Kidney capillary endothelial cell (primary cell): ENCODE results near the gene ERCC4.
A peak's percentile ranks its signal among the peaks of the same experiment; 100 is the strongest.

ENCODE experiments used
- DNase-seq: peaks from one replicate; pipeline ENCODE4 v3.0.0-alpha.2; 2018; ENCODE audit warnings: low spot score

Gene ERCC4

DNA sequence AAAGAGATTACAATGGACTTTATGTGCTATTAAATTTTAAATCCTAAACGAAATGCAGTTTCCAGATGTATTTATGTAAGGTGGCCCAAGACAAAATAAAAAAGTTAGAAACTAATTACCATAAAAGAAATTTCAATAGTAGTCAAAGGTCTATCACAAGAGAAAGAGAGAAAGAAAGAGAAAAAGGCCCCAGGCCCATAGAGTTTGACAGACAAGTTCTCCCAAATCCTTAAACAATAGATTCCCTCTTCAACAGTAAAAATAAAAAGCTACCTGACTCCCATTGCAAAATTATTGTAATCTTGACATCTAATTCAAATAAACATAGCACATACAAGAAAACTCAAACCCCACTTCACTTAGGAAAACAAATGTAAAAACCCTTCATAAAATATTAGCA, 8.6 kb upstream of the ERCC4 start:
- DNase-seq: no peak

DNA sequence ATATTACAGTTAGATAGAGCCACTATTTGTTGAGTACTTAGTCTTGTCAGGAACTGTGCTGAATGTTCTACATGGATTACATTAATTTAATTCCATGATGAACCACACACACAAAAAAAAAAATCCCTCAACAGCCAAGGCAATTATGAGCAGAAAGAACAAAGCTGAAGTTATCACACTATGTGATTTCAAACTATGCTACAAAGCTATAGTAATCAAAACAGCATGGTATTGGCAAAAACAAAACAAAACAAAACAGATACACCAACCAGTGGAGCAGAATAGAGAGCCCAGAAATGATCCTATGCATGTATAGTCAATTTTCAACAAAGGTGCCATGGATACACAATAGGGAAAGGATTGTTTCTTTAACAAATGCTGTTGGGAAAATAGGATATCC, 8.1 kb upstream of the ERCC4 start:
- no peak for DNase-seq

GRCh38 chr16:13912891-13913290, 7.1 kb upstream of the ERCC4 start:
- DNase-seq: no peak

DNA sequence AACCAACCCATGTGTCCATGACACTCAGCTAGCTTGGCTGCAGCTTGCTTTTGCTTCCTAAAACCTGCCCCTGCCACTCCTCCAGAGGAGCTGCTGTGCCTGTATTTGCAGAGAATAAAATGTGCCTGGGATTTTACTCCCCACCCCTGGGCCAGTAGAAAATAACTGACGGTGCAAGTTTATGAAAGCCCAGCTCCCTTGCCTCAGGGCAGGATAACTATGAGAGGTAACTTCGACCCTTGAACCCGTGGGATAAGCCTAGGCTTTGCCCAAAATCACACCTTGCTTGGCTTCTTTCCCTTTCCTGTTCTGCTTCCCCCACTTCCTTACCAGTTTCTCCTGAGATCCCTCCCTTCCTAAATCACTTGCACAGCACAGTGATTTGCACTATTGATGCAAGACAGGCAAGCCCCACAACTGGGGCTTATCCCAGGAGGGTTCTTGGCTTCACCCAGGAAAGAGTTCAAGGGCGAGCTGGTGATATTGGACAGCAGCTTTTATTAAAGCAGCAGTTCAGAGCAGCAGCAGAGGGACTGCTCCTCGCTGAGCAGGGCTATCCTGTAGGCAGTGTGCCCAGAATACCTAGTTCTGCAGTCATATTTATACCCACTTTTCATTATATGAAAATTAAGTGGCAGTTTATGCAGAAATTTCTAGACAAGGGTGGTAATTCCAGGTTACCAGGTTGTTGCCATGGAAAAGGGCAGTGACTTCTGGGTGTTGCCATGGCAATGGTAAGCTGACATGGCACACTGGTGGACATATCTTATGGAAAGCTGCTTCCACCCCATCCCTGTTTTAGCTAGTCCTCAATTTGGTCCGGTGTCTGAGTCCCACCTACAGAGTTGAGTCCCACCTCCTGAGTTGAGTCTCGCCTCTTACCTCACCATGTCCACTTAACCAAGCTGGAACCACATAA, 6.3 kb upstream of the ERCC4 start:
- no peak for DNase-seq

- DNase-seq: no peak
Measured at GRCh38 chr16:13915033-13915635, 4.8 kb upstream of the ERCC4 start.

- peak; percentile 58 for DNase-seq
Measured at GRCh38 chr16:13919330-13919682, 648 bp upstream of the ERCC4 start.

DNA sequence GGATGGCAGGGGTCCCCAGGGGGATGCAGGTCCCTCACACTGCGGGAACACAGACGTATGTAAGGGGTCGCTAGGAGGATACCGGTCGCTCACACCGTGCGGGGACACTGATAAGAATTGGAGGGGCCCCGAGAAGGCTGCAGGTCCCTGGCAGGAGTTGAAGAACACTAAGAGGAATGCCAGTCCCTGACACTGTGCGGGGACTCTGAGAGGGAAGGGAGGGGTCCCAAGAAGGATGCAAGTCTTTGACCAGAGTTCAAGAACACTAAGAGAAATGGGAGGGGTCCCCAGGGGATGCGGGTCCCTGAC, 510 bp downstream of the ERCC4 start:
- DNase-seq: no peak

DNA sequence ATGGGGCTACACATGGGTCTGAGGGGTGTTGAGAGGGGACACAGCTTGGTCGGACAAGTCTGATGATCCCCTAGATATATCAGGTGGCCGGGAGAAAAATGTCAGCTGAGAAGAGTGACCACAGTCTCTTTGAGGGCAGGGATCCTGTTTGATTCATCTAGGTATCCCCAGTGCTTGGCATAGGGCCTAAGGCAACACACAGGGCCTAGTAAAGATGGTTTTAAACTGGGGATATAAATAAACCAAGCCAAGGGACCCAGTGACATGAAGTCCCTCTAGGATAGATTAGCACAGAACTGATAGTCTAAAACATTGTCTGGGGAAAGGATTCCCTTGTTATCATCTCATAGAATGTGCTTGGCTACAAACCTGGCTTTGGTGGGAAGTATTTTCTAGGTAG, 1.4 kb downstream of the ERCC4 start:
- no peak for DNase-seq

- peak; percentile 60 for DNase-seq
Measured at GRCh38 chr16:13923703-13924298, 3.8 kb downstream of the ERCC4 start.

DNA sequence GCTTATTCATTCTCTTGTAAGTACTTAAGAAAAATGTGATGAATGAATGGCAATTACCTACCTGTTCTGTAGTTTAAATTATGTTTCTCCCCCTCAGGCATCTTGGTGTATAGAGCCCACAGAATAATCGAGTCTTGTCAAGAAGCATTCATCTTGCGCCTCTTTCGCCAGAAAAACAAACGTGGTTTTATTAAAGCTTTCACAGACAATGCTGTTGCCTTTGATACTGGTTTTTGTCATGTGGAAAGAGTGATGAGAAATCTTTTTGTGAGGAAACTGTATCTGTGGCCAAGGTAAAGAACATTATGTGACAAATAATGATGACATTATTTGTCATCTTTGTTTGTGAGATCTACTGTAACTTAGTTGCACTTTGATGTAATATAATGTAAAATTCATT, 6.5 kb downstream of the ERCC4 start:
- DNase-seq: no peak

DNA sequence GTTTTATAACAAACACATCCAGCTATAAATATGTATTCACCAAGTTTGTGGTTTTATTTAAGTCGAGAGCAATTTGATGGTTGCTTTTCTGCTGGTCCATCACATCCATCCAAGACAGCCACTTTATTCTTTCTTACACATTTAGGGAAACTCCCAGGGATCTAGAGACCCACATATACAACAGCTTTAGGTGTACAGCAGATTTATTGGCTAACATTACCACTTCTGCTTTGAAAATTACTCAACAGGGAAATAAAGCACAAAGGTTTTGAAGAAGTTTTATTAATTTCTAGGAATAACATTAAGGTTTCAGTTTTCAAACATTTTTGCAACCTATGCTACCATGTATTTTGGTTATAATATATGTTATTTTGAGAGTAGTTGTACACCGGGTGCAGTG, 6.9 kb downstream of the ERCC4 start:
- DNase-seq: no peak

- DNase-seq: no peak
Measured at GRCh38 chr16:13928646-13929045, 8.7 kb downstream of the ERCC4 start.

DNA sequence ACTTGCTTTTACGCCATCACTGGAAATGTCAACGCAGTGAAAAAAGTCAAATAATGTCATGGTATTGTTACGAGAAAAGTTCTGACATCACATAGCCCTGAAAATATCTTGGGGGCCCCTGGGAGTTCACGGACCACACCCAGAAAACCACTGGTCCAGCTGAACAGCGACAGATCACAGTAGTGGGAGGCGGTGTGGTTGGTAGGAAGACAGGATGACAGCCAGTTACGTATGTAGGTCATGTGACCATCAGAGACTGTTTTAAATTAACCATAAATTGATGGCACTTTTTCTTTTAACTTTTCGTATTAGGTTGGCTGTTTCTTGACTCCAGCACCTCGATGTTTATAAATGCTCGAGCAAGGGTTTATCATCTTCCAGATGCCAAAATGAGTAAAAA, 11.9 kb downstream of the ERCC4 start:
- DNase-seq: no peak

DNA sequence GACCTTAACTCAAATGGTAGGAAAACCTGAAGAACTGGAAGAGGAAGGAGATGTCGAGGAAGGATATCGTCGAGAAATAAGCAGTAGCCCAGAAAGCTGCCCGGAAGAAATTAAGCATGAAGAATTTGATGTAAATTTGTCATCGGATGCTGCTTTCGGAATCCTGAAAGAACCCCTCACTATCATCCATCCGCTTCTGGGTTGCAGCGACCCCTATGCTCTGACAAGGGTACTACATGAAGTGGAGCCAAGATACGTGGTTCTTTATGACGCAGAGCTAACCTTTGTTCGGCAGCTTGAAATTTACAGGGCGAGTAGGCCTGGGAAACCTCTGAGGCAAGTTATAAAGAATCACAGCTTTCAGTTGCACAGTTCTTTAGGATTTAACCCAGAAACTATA, 15.5 kb downstream of the ERCC4 start:
- DNase-seq: no peak

- no peak for DNase-seq
Measured at GRCh38 chr16:13936155-13936554, 16.2 kb downstream of the ERCC4 start.

DNA sequence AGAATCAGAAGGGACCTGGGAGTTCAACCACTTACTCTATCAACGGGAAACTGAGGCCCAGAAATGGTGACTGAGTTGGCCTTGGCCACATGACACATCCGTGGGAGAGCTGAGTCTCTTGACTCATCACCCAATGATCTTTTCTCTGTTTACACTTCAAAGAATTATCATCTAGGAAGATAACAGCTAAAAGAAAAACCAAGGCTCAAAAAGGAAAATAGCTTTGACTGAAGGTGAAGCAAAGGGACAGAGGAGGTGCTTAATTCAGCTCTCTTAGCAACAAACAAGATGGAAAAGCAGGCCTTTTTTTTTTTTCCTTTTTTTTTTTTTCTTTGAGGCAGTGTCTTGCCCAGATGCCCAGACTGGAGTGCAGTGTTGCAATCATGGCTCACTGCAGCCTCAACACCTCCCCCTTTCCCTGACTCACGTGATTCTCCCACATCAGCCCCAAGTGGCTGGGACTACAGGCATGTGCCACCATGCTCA, 16.7 kb downstream of the ERCC4 start:
- DNase-seq: no peak

GRCh38 chr16:13937411-13937810, 17.5 kb downstream of the ERCC4 start:
- DNase-seq: no peak

DNA sequence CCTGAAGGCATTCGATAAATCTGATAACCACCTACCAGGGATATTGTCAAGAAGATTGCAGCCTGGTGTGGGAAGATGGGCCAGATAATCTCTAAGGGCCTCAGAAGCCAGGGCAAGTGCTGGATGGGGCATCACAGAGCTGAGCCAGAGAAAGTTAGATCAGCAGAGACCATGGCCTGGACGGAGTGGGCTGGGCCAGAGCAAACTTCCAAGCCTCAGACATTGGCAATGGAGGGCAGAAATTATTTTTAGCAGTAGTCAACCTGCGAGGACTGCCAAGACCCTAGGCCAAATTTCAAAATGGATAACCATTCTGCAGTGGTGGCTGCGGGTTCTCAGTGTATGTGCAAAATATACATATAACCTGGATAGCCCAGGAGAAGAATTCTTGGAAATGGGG, 18.5 kb downstream of the ERCC4 start:
- no peak for DNase-seq

GRCh38 chr16:13939821-13940220, 19.9 kb downstream of the ERCC4 start:
- DNase-seq: no peak

DNA sequence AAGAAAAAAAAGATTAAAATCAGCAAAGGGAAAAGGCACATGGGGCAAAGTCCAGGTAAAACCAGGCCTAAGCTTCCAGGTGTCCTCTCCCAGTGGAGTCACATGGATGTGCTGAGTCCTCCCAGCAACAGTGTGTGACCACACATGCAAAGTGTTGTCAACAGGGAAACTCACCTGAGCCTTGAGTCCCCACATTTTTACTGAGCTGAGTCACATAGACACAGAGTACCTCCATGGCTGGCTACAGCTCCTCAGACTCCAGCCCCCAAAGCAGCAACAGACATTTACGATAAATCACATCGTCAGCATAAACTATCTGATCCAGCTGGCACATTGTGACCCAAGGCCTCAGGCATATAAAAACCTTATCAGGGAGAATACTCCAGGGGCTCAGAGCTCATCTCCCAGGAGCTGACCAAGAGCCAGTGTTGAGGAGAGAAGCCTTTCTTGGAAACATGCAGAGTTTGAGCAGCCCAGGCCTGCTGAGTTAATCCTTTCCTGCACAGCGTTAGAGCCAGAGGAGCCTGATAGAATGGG, 20.5 kb downstream of the ERCC4 start:
- DNase-seq: no peak

GRCh38 chr16:13944816-13945215, 24.9 kb downstream of the ERCC4 start:
- DNase-seq: no peak

GRCh38 chr16:13945744-13946485, 26.0 kb downstream of the ERCC4 start:
- no peak for DNase-seq
